GM18520 (cell line): ENCODE data around the gene KDM5D.

Experiments used
- ATAC-seq: cut with Tn5 transposase; IDR thresholded peaks from one replicate; pipeline ENCODE4 v1.9.1; 2021; ENCODE audit not compliant: unreplicated experiment

Gene KDM5D

GRCh38 chrY:19744381-19745378, at the start of gene KDM5D:
KDM5D (minus strand) TSS chrY:19744726; CDS start chrY:19744534, 192 bp downstream.
- ATAC-seq, result no peak

GRCh38 chrY:19768375-19768774, 23.8 kb upstream of the KDM5D start:
- no peak for ATAC-seq

GRCh38 chrY:19743331-19743730, 1.2 kb downstream of the KDM5D start:
- no peak for ATAC-seq

GRCh38 chrY:19742153-19742552, 2.4 kb downstream of the KDM5D start:
- ATAC-seq, result no peak

- ATAC-seq, result no peak
These were observed 10.1 kb downstream of the KDM5D start for GRCh38 chrY:19734425-19734824.

GRCh38 chrY:19717950-19718349, 26.6 kb downstream of the KDM5D start:
- no peak for ATAC-seq

- ATAC-seq, result no peak
These were observed 27.4 kb downstream of the KDM5D start for GRCh38 chrY:19717146-19717545.

- no peak for ATAC-seq
These were observed 29.3 kb downstream of the KDM5D start for GRCh38 chrY:19715226-19715625.

GRCh38 chrY:19713430-19713829, 31.1 kb downstream of the KDM5D start:
- ATAC-seq, result no peak

GRCh38 chrY:19706273-19706672, 38.3 kb downstream of the KDM5D start:
- ATAC-seq, result no peak

- ATAC-seq, result no peak
These were observed 46.0 kb downstream of the KDM5D start for GRCh38 chrY:19698495-19698894.

GRCh38 chrY:19680821-19681220, 63.7 kb downstream of the KDM5D start:
- ATAC-seq, result no peak
